AML-193 (cell line): ENCODE measurements around the gene PMIS2.

ENCODE experiments used
- DNase-seq, 2 experiments: peaks; one replicate each; lab custom pipeline; 2025; lab: John Stamatoyannopoulos, UW

Gene PMIS2

DNA sequence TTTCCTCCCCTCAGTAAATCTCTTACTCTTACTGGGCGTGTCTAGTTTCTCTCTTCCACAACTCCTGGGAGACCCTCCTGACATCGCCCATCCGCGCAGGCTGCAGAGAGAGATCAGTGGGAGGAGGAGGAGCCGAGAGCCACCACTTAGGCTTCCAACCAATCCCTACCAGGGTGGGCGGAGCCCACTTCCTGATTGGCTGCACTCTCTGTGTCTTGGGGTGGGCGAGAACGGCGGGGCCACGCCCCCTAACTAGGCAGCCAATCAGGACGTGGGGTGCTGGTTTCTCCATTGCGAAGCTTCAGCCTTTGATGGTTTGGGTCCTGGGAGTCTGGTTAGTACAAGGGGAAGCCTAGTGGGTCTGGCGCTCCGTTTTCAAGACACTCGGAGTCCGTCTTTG, at the start of gene PMIS2:
Gene PMIS2, plus strand, starts transcription at position 326 of the 400 bp plus-strand sequence. CDS start 87 bp downstream, outside the sequence.
- DNase-seq: no peak

DNA sequence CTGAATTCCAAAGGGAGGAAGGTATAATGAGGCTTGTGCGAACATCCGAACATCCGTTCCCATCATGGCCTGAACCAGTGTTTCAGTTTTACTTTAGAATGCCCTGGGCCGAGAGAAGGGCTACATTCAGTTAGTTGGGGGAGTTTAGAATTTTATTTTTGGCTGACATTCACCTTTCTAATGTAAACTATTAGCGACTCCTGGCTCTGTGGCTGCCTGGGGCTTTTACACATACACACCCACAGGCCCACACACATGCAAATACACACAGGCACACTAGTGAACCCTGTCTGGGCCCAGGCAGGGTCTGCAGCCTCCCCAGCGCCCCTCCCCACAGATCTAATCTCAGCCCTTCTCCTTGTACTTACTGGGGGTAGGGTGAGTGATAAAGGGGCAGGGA, 46.7 kb upstream of the PMIS2 start:
- DNase-seq: no peak

DNA sequence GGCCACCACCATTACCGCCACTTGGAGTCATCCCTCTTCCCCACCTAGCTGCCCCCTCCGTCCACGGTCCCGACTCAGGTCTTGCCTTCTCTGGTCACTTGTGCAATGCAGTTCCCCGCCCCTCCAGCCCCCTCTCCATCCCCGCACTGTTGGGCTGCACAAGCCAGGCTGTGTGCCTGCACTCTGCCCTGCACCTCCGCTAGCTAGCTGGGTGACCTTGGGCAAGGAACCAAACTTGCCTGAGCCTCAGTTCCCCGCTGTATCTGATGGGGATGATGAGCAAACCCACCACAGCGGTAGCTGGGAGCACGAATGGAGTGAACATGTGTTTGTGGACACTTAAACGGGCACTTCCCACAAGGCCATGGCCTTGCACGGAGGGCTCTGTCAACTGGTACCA, 46.1 kb upstream of the PMIS2 start:
- no peak for DNase-seq

DNA sequence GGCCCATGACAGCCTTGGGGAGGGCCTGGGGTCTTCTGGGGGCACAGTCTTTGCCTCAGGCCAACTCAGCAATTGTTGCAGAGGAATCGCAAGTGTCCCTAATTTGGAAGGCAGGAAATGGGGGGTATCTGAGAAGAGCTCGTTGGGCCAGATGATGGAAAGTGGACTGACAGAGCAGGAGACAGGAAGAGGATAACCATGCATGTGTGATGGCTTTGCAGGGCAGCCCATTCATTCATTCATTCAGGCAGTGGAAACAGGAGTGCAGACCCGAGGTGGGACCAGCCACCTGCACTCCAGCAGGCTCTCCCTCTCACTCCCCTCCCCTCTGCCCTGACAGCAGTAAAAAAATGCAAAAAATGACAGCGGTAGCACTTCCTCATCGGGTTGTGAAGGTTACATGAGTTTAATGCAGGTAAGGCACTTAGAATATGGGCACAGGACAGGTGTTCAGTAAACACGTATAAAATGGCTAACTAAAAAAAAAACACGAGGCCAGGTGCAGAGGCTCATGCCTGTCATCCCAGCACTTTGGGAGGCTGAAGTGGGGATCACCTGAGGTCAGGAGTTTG, 45.5 kb upstream of the PMIS2 start:
- DNase-seq: no peak

DNA sequence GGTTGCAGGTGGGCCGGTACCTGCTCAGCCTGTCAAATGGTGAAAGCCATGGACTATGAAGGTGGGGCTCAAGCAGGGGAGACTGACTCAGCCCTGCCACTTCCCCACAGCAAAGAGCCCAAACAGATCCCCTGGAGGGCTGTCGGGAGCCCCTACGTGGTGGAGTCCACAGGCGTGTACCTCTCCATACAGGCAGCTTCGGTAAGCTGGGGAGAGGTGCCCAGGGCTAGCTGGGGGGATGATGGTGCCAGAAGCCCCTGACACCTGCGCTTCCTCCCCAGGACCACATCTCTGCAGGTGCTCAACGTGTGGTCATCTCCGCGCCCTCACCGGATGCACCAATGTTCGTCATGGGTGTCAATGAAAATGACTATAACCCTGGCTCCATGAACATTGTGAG, 43.8 kb upstream of the PMIS2 start:
- DNase-seq: no peak

DNA sequence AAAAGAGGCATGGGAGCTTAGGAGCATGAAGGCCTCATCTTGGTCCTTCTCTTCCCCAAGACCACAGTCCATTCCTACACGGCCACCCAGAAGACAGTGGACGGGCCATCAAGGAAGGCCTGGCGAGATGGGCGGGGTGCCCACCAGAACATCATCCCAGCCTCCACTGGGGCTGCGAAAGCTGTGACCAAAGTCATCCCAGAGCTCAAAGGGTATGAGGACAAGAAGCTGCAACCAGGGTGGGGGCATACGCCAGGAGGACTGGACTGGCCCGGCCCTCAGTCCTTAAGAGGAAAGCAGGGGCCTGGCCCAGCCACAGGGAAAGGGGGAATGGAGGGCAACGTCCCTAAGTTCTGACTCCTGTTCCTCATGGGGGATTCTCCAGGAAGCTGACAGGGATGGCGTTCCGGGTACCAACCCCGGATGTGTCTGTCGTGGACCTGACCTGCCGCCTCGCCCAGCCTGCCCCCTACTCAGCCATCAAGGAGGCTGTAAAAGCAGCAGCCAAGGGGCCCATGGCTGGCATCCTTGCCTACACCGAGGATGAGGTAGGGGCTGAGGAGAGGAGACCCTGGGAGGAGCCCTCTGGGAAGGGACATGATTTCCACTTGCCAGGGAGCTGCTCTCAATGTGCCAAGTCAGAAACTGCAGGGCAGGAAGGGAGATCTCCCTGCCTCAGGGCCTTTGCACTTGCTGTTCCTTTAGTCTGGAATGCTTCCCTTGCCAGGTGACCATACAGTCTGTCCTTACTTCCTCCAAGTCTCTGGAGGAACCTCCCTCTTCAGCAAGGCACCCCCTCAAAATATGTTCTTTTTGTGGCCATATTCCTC, 42.5 kb upstream of the PMIS2 start:
- DNase-seq: no peak

DNA sequence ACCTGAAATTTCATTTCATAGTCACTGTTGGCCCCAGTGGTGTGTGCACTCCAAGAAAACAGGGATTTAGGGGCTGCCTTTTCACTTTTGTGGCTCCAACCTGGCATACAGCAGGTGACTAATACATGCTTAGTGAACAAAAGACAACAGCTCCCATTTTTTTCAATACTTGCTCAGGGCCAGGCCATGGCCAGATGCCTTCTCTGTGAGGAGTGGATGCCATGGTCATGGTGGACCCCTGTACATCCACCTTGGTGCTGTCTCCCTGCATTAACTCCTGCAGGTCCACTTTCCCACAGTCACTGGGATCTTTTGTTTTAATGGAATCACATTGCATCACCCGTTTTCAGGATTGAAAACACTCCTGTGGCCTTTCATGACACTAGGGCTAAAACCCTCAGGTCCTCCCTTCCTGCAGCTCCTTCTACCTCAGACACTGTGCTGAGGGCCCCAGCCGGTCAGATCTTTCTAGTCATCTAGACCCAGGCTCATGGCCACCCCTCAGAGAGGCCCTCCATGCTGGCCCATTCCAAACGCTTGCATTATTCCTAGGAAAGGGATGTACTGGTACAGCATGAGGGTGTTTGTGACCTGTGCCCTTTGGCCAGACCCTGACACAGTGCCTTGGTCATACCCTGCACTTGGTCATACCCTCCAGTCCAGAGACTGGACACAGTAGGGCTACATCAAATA, 41.7 kb upstream of the PMIS2 start:
- DNase-seq: no peak

DNA sequence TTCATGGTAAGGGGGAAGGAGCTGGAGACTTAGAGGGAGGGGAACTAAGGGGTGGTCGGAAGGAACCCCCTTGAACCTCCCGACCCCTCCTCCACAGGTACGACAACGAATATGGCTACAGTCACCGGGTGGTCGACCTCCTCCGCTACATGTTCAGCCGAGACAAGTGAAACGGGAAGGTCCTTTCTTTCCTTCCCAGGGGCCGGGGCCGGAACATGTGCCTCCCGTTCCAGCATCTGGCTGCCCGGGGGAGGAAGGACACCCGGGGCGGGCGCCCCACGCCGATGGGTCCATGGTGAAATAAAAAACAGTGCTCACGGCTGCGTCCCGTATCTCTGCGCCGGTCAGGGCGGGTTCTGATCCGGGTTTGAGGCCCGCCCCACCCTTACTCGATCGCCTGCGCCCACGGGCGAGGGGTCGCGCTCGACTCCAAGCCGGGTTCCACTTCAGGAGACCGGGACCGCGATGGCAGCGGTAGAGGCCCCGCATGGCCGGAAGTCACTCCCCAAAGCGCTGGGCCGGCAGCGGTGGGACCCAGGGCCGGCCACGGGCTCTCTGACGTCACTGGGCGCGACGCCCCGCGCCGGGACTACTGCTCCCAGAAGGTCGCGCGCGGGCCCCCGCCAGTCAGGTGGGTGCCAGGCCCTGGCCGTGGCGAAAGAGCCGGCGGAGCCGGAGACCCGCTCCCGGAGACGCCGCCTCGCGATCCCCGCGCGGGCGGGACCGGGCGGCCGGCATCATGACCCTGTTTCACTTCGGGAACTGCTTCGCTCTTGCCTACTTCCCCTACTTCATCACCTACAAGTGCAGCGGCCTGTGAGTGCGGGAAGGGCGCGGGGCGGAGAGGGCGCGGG, 40.7 kb upstream of the PMIS2 start, which contains the start of gene TMEM147:
Gene TMEM147, plus strand, starts transcription at position 626 of the 854 bp plus-strand sequence. Its CDS starts 114 bp downstream, at position 740.
- DNase-seq: peak; percentile 76 to 88

DNA sequence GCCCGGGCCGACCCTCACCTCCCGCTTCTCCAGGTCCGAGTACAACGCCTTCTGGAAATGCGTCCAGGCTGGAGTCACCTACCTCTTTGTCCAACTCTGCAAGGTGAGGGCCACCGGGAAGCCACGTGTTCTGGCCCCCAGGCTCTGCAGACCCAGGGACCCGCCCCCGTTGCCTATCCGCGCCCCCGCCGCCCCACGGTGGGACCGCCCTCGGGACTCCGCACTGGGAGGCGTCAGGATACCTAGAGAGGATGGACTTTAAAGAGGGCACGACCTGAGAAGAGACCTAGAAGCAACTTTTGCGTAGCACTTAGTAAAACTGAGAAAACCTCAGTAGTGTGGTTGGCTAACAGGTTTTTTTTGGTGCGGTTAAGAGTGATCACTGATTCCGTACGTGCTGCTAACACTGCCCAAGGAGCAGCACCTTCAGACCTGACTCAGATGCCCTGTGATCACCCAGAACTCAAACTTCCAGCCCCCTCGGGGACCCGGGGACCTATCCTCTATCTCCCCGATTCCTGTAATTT, 40.1 kb upstream of the PMIS2 start:
- peak in 1 of 2 experiments; percentile 7 for DNase-seq

DNA sequence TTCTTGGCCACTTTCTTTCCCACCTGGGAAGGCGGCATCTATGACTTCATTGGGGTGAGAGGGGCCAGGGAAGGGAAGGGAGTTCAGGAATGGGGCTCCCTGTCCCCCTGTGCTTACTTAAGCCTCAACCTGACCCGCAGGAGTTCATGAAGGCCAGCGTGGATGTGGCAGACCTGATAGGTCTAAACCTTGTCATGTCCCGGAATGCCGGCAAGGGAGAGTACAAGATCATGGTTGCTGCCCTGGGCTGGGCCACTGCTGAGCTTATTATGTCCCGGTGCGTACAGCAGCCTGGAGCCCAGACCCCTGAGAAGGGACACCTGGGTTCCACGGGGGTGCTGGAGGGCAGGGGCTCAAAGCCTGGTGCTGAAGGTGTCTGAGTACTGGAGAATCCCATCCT, 39.4 kb upstream of the PMIS2 start:
- DNase-seq: no peak

DNA sequence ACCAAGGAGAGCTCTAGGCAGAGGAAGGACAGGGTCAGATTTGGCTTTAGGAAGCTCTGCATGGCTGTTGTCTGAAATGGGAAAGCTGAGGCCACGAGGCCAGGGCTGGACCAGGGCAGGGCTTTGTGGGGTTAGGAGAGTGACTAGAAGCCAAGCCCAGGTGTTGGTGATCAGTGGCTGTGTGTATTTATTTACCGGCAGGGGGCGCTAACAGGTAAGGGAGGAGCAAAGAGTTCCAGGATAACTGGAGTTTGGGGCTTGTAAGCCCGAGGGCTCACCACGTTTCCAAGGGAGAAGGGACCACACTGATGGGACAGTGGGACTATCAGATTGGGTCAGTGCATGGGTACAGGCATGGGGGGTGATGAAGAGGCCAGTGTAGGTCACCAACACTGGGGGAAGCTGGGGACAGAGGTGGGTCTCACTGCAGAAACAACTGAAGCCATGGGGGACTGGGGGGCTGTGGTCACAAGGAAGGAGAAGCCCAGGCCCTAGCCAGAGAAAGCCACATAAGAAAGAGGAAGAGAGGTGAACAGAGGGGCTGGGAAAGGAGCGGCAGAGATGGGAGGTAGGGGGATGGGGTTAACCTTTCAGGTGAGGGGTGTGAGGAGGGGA, 36.7 kb upstream of the PMIS2 start:
- peak; percentile 23 to 52 for DNase-seq

DNA sequence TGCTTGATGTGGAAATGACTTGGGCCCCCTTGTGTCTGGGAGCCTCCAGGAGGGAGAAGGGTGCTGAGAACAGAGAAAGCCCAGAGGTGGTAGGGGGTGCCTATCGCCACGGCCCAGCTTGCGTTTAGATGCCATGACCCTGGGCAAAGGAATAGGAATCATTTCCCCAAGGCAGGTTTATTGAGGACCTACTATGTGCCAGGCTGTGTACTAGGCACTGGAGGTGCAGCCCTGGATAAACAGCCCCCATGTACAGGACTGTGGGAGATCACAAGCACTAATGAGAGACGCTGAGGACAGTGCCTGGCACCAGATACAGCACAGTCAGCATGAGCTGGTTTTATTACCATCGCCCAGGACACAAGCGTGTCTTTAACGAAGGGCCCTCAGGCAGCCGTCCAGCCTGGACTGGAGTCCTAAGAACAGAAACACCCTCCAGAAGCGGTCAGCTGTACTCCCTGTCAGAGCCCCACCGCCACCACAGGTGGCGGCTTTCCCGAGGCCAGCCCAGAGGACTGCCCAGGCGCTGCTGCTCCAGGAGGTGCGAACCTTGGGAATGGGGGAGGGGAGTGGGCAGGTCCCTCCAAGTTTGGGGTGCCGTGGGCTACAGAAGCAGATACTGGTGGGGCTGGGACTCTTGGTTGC, 36.0 kb upstream of the PMIS2 start:
- no peak for DNase-seq

DNA sequence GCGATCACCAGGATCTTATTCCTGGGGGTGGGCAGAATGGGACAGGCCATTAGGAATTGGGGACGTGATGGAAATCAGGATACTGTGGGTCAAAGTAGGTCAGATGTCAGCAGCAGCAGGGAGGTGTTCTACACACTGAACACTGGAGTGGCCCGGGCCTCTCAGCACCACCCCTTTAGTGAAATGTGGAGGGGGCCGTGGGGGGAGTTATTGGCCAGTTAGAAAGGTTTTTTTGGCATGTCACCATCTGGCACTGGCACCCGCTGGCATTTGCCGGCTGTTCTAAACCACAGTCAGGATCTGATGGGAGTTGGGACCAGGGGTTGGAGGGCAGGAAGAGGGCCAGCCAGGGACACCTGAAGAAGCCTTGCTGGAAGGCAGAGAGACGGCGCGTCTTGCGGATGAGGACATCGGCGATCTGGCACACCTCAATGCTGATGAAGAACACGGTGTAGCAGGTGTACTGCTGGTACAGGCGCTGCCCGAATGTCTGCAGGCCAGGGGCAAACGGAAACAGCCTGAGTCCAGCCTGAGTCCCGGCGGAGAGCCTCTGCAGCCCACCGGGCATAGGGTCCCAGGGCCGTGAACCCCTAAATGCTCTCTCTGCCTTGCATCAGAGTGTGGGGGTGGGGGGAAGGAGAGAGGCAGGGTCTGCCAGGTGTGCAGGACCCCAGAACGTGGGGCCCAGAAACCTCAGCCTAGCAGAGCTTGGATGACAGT, 34.7 kb upstream of the PMIS2 start:
- DNase-seq: no peak

DNA sequence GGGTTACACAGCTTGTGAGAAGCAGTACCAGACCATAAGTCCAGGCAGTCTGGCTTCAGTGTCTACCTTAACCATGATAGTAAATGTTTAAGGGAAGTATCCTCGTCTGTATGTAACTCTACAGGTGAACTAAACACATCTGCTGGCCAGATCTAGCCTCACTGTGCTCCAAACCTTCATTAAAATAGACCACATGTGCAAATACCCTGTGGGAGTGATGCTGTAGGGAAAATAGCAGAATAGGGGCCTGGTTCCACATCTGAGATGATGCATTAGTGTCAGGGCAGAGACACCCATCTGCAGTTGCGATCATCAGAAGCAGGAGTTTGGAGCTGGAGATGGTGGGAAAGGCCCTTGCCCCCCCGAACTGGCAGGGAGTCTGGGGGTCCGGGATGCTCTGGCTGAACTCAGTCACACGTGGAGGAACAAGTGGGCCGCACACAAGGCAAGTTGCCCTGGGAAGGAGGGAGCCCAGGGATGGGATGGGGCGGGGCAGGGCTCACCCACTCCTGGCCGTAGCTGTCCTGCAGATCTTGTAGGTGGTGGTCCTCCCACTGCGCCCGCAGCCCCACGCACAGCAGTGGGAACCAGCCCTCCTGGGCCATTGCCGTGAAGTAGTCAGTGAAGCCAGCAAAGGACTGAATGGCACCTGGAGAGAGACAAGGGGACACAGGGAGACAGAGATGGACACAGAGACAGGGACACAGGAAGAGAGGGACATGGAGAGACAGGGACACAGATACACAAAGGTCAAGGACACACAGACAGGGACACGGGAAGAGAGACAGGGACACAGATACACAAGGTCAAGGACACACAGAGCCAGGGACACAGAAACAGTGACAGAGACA, 33.2 kb upstream of the PMIS2 start:
- DNase-seq: no peak

DNA sequence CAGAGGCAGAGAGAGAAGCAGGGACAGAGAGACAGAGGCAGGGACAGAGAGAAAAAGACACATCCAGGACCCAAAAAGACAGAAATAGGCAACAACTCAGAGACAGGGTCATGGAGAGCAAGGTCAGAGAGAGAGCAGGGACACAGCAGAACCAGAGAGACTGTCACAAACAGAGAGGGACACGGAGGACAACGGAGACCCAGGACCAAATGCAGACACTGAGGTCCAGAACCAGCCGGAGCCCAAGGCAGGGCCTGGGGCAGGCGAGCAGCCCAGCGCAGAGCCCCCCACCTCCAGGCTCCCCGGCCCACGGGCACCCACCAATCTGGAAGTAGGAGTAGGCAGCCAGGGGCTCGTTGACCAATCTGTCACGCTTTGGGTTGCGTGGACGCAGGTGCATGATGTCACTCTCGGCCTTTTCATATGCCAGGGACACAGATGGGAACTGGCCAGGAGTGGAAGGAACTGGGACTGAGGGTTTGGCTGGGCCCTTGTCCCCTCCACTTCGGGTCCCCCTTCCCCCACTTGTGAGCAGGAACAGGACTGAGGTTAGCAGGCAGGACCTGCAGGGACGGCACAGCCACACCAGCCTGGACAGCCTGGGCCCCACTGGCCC, 32.5 kb upstream of the PMIS2 start:
- no peak for DNase-seq

DNA sequence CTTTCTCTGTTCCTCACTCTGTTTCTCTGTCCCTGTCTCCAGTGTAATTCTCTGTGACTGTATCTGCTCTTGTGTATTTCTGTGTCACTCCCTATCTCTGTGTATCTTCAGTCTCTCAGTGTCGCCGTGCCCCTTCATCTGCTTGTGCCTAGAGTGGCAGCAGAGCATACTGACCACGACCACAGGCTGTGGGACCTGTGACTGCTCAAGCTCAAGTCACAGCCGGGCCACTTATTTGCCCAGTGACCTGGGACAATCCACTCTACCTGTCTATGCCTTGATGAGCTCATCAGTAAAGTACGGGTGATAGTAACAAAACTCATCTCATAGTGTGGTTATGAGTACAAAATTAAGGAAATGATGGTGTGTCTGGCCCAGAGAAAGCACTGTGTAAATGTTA, 31.9 kb upstream of the PMIS2 start:
- no peak for DNase-seq

DNA sequence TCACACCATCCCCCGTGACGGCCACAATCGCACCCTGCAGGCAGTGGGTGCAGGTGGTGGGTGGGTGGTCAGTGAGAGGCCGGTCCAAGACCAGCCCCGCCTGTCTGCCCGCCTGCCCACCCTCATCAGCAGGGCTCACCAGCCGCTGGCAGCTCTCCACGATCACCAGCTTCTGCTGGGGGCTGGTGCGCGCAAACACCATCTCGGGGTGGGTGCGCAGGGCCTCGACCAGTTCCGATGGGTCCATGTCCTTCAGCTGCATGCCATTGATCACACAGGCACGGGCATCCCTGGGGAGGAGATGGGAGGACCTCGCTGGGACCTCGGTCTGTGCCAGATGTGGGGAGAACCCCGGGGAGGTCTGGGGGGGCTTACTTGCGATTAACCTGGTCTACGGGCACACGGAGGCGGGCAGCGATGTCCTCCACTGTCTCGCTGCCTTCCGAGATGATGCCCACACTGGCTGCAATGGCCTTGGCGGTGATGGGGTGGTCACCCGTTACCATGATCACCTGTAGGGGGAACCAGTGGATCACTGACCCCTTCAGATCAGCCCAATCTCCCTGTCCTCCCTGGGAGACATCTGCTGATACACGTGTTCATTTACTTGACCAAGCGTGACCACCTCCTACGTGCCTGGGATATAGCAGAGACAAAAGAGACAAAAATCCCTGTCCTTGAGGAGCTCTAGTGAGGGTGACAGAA, 30.5 kb upstream of the PMIS2 start:
- DNase-seq: peak in 1 of 2 experiments; percentile 7

DNA sequence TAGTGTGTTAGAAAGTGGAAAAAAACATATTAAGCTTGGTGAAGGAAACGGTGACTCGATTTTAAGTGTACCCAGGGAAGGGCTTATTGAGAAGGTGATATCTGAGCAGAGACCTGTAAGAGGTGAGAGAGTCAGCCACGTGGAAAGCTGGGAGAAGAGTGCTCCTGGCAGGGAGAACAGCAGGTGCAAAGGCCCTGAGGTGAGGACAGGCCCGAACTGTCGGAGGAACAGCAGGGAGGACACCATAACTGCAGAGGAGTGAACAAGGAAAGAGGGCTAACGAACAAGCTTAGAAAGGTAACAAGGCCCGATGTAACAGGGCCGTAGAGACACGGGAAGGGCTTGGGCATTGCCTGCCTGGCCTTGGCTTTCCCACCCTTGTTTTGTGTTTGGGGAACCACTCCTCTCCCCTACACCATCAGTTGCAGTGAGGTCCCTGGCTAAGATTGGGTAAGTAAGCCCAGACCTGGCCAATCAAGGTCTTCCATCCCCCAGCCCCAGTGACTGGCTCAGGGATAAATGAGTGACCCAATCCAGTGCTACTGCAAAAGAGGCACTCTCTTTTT, 29.9 kb upstream of the PMIS2 start:
- no peak for DNase-seq
